22Rv1 (cell line): ENCODE results near the gene THEMIS.

Source experiments
- CTCF ChIP-seq: fragments of 450-650 bp; IDR thresholded peaks from 2 replicates; pipeline ENCODE4 v1.5.1; 2017; ENCODE audit warnings: mild to moderate bottlenecking
- ZFX ChIP-seq: fragments of 450-650 bp; IDR thresholded peaks from 2 replicates; pipeline ENCODE4 v1.6.1; 2017; ENCODE audit warnings: antibody characterized with exemption, borderline replicate concordance

- TF ChIP-seq CTCF: no peak
- TF ChIP-seq ZFX: no peak
Measured at GRCh38 chr6:127748290-127748689, 152.6 kb downstream of the THEMIS start.
